GM23248 (cell line): ENCODE data around the gene SESTD1.

ENCODE experiments used
- EZH2 ChIP-seq: fragments of 200-600 bp; sonication (generic); IDR thresholded peaks from 2 replicates; pipeline ENCODE4 v1.6.1; 2018; ENCODE audit warnings: antibody characterized with exemption, mild to moderate bottlenecking; ENCODE audit not compliant: insufficient read depth, poor library complexity, severe bottlenecking
- EZH2phosphoT487 ChIP-seq: fragments of 200-600 bp; sonication (generic); IDR thresholded peaks from 2 replicates; pipeline ENCODE4 v1.6.1; 2018; ENCODE audit warnings: antibody characterized with exemption, moderate library complexity, mild to moderate bottlenecking, low read depth; ENCODE audit not compliant: insufficient read depth

DNA sequence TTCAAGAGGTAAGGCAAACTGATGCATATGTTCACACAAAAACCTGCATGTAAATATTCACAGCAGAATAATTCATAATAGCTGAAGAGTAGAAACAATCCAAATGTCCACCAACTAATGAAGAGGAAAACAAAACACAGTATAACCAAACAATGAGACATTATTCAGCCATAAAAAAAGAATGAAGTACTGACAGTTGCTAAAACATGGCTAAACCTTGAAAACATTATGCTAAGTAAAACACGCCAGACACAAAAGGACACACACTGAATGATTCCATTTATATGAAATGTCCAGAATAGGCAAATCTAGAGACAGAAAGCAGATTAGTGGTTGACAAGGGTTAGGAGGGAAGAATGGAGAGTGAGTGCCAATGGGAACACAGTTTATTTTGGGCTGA lies 86.9 kb downstream of the SESTD1 start:
- TF ChIP-seq EZH2 (no peak), EZH2phosphoT487 (no peak)
